HepG2 (cell line): ENCODE data around the gene TMEM187. TPM values are rescaled to one million over a fixed set of nuclear protein-coding genes. Genes with fewer than 3 reads are reported as not detected.

ENCODE experiments used
- CSRNP2 ChIP-seq: sonication (generic); formaldehyde crosslinking; conservative IDR thresholded peaks from 2 replicates; pipeline ENCODE4 v1.8.0; 2022; ENCODE audit warnings: low read depth, missing genetic modification reagents
- FOXA1 ChIP-seq, 2 experiments: fragments of 450-650 bp in 1 of 2; sonication (generic) in 1 of 2; formaldehyde crosslinking in 1 of 2; IDR thresholded peaks; 2 replicates each; pipeline versions ENCODE4 v1.4.0 to v1.6.1; 2016 to 2020; ENCODE audit warnings: missing genetic modification reagents in 1 of 2
- HBP1 ChIP-seq: IDR thresholded peaks from 2 replicates; pipeline ENCODE4 v1.6.1; 2016; ENCODE audit warnings: low read depth, control low read depth
- IRF2 ChIP-seq: IDR thresholded peaks from 2 replicates; pipeline ENCODE4 v1.6.1; 2018; ENCODE audit warnings: missing genetic modification reagents, missing compliant biosample characterization
- PHF5A ChIP-seq: IDR thresholded peaks from one replicate; pipeline ENCODE4 v1.6.1; 2018; ENCODE audit warnings: low read depth, missing genetic modification reagents; ENCODE audit not compliant: unreplicated experiment
- PRDM10 ChIP-seq: sonication (generic); formaldehyde crosslinking; IDR thresholded peaks from 2 replicates; pipeline ENCODE4 v1.4.0; 2020; ENCODE audit warnings: low read depth, missing genetic modification reagents
- PRMT3 ChIP-seq: sonication (generic); formaldehyde crosslinking; IDR thresholded peaks from 2 replicates; pipeline ENCODE4 v1.8.1; 2022; ENCODE audit warnings: low read depth, mild to moderate bottlenecking, moderate library complexity, missing genetic modification reagents, borderline replicate concordance
- TFDP2 ChIP-seq: sonication (generic); formaldehyde crosslinking; IDR thresholded peaks from 2 replicates; pipeline ENCODE4 v1.4.0; 2020; ENCODE audit warnings: missing genetic modification reagents
- THRA ChIP-seq: sonication (generic); formaldehyde crosslinking; IDR thresholded peaks from 2 replicates; pipeline ENCODE4 v1.4.0; 2020; ENCODE audit warnings: missing genetic modification reagents, borderline replicate concordance
- UBTF ChIP-seq: sonication (generic); formaldehyde crosslinking; IDR thresholded peaks from 2 replicates; pipeline ENCODE4 v1.4.0; 2020; ENCODE audit warnings: mild to moderate bottlenecking, missing genetic modification reagents
- ZMYM3 ChIP-seq: sonication (generic); formaldehyde crosslinking; IDR thresholded peaks from 2 replicates; pipeline ENCODE4 v1.5.1; 2020; ENCODE audit warnings: mild to moderate bottlenecking, missing genetic modification reagents
- ZNF180 ChIP-seq: sonication (generic); formaldehyde crosslinking; IDR thresholded peaks from 2 replicates; pipeline ENCODE4 v1.4.0; 2020; ENCODE audit warnings: low read depth, missing genetic modification reagents, borderline replicate concordance
- ZNF383 ChIP-seq: sonication (generic); formaldehyde crosslinking; IDR thresholded peaks from 2 replicates; pipeline ENCODE4 v1.4.0; 2020; ENCODE audit warnings: missing genetic modification reagents, mild to moderate bottlenecking, borderline replicate concordance
- ZNF724P ChIP-seq: sonication (generic); formaldehyde crosslinking; IDR thresholded peaks from 2 replicates; pipeline ENCODE4 v1.8.0; 2022; ENCODE audit warnings: missing genetic modification reagents, borderline replicate concordance
- ZNF782 ChIP-seq: sonication (generic); formaldehyde crosslinking; IDR thresholded peaks from 2 replicates; pipeline ENCODE4 v1.4.0; 2020; ENCODE audit warnings: missing genetic modification reagents, mild to moderate bottlenecking, borderline replicate concordance
- polyA plus RNA-seq, 8 experiments: library from polyadenylated mRNA; depleted of rRNA in 3 of 8; stranded (reverse) in 7 of 8; unstranded in 1 of 8; fragments of >200 nt; fragmentation: Illumina TruSeq in 4 of 8; extraction: Trizol in 4 of 8; gene quantifications; 2 replicates each; pipeline versions ENCODE4 v1.2.1 to v1.2.3, GENCODE V29; 2011 to 2016; ENCODE audit warnings: low read depth in 4 of 8, missing spikeins in 1 of 8, mixed read lengths in 1 of 8; ENCODE audit not compliant: insufficient read depth in 1 of 8
- total RNA-seq, 5 experiments: library from RNA; depleted of rRNA; stranded (reverse); fragments of >200 nt; fragmentation: Illumina TruSeq; extraction: Trizol; gene quantifications; 2 replicates each; pipeline ENCODE4 v1.2.3, GENCODE V29; 2016; ENCODE audit warnings: low read depth in 1 of 5

TMEM187 gene
- total and polyA plus RNA-seq, 2 of the 13 experiments (the other 11 are each of a cell fraction or from before 2014, with no cell fraction given), result 2.2 to 6.2 TPM

- TF ChIP-seq UBTF (peak; percentile 14; the same call in 1 of the 2 replicates), ZNF724P (CRISPR knock-in tag) (no peak), TFDP2 (no peak), ZNF383 (no peak), ZNF180 (CRISPR knock-in tag) (no peak), PHF5A (no peak), ZMYM3 (peak; percentile 62), IRF2 (CRISPR knock-in tag) (no peak), HBP1 (no peak), PRDM10 (CRISPR knock-in tag) (no peak), THRA (no peak), PRMT3 (CRISPR knock-in tag) (no peak), ZNF782 (no peak), CSRNP2 (no peak), FOXA1 (IDR thresholded peaks at IDR 0.05) (no peak), FOXA1 (CRISPR knock-in tag; IDR thresholded peaks at IDR 0.05) (peak; percentile 16; the same call in 1 of the 2 replicates)
Observed at GRCh38 chrX:153973127-153974002, 811 bp downstream of the TMEM187 start (continued).
